B cell (primary cell): ENCODE results near the gene FREM2. TPM values are rescaled to one million over a fixed set of nuclear protein-coding genes. Genes with fewer than 3 reads are reported as not detected.

Source experiments
- ATAC-seq: fragments of 200-7000 bp; cut with Tn5 transposase; one replicate; pipeline ENCODE4 v1.10.0; 2021; ENCODE audit warnings: low read depth, mild to moderate bottlenecking, moderate number of reproducible peaks, moderate library complexity
- CTCF ChIA-PET: fragments of 350-600 bp; sonication (Branson Sonifier 250); formaldehyde crosslinking; loops from one replicate; lab custom pipeline; 2021; ENCODE audit warnings: antibody characterized with exemption, inconsistent platforms; lab: Charles Lee
- POLR2A ChIA-PET: fragments of 350-600 bp; sonication (Branson Sonifier 250); formaldehyde crosslinking; loops from one replicate; lab custom pipeline; 2021; ENCODE audit warnings: antibody characterized with exemption; lab: Charles Lee
- DNase-seq: peaks from one replicate; pipeline ENCODE4 v3.0.0; 2013
- H2AFZ ChIP-seq: 2 replicates; pipeline ENCODE4 v1.6.1; 2012; ENCODE audit warnings: mild to moderate bottlenecking, low read depth, low read length; ENCODE audit not compliant: insufficient read depth, poor library complexity, severe bottlenecking
- H3K27ac ChIP-seq, 2 donors: 1 replicate in 1 of 2; 2 replicates in 1 of 2; pipeline ENCODE4 v1.5.1; 2012 to 2013; ENCODE audit warnings: low read length in 2 of 2, mild to moderate bottlenecking in 2 of 2, moderate library complexity in 1 of 2
- H3K27me3 ChIP-seq, 4 experiments: fragments of 200-600 bp in 1 of 4; sonication (generic) in 1 of 4; replicated peaks in 1 of 4; 1 replicate in 2 of 4; 2 replicates in 2 of 4; pipeline versions ENCODE4 v1.6.1 to v1.7.0; 2013 to 2016; ENCODE audit warnings: low read length in 3 of 4, mild to moderate bottlenecking in 2 of 4, mixed read lengths in 1 of 4, moderate library complexity in 1 of 4; ENCODE audit not compliant: insufficient read depth in 4 of 4, control insufficient read depth in 3 of 4; ENCODE audit errors: control extremely low read depth in 1 of 4
- H3K36me3 ChIP-seq, 2 experiments: replicated peaks in 1 of 2; 1 replicate in 1 of 2; 2 replicates in 1 of 2; pipeline versions ENCODE4 v1.6.1 to v1.7.1; 2013; ENCODE audit warnings: low read length in 1 of 2; ENCODE audit not compliant: insufficient read depth in 2 of 2, control insufficient read depth in 1 of 2; ENCODE audit errors: control extremely low read depth in 1 of 2, extremely low read depth in 1 of 2
- H3K4me1 ChIP-seq, 2 donors: fragments of 200-600 bp in 1 of 2; sonication (generic) in 1 of 2; 1 replicate in 1 of 2; 2 replicates in 1 of 2; pipeline versions ENCODE4 v1.5.1 to v1.6.1; 2013 to 2017; ENCODE audit warnings: low read length in 2 of 2; ENCODE audit not compliant: control insufficient read depth in 2 of 2, insufficient read depth in 2 of 2
- H3K4me2 ChIP-seq: replicated peaks from 2 replicates; pipeline ENCODE3; 2012; ENCODE audit warnings: mild to moderate bottlenecking, low read depth, low read length; ENCODE audit not compliant: poor library complexity, severe bottlenecking
- H3K4me3 ChIP-seq, 5 experiments: fragments of 200-600 bp in 1 of 5; sonication (generic) in 1 of 5; 1 replicate in 3 of 5; 2 replicates in 2 of 5; pipeline versions ENCODE4 v1.5.1 to v1.7.0; 2011 to 2016; ENCODE audit warnings: low read length in 4 of 5, mild to moderate bottlenecking in 4 of 5, low read depth in 2 of 5, control low read depth in 1 of 5, moderate library complexity in 1 of 5; ENCODE audit not compliant: insufficient read depth in 1 of 5; ENCODE audit errors: control extremely low read depth in 1 of 5, extremely low read depth in 1 of 5
- H3K79me2 ChIP-seq: fragments of 200-600 bp; sonication (generic); one replicate; pipeline ENCODE4 v1.6.0; 2016; ENCODE audit warnings: low read length; ENCODE audit not compliant: control insufficient read depth, insufficient read depth
- H3K9ac ChIP-seq: fragments of 200-600 bp; sonication (generic); 2 replicates; pipeline ENCODE4 v1.6.1; 2017; ENCODE audit warnings: mild to moderate bottlenecking, low read length, moderate library complexity
- H3K9me3 ChIP-seq, 3 donors: one replicate each; pipeline versions ENCODE4 v1.6.1 to v1.7.1; 2013; ENCODE audit warnings: low read length in 2 of 3; ENCODE audit not compliant: control insufficient read depth in 2 of 3, insufficient read depth in 1 of 3; ENCODE audit errors: control extremely low read depth in 1 of 3
- H4K20me1 ChIP-seq: 2 replicates; pipeline ENCODE4 v1.6.0; 2012; ENCODE audit warnings: mild to moderate bottlenecking, low read length; ENCODE audit not compliant: insufficient read depth, control insufficient read depth, poor library complexity, severe bottlenecking
- H3K27ac Mint-ChIP-seq: one replicate; pipeline ENCODE4 v1.8.0; 2021; ENCODE audit warnings: mixed read lengths
- H3K27me3 Mint-ChIP-seq: one replicate; pipeline ENCODE4 v1.8.0; 2021; ENCODE audit warnings: mixed read lengths
- H3K4me1 Mint-ChIP-seq: one replicate; pipeline ENCODE4 v1.8.0; 2021; ENCODE audit warnings: mixed read lengths
- H3K4me3 Mint-ChIP-seq: one replicate; pipeline ENCODE4 v1.8.0; 2021; ENCODE audit warnings: mixed read lengths
- H3K9me3 Mint-ChIP-seq: one replicate; pipeline ENCODE4 v1.8.0; 2022; ENCODE audit warnings: mixed read lengths; ENCODE audit not compliant: insufficient read depth
- CTCF ChIP-seq: fragments of 200-600 bp; IDR thresholded peaks from one replicate; pipeline ENCODE4 v1.8.0; 2022; ENCODE audit warnings: antibody characterized with exemption, mild to moderate bottlenecking
- EZH2 ChIP-seq: IDR thresholded peaks from 2 replicates; pipeline ENCODE4 v1.6.1; 2012; ENCODE audit warnings: borderline replicate concordance, low read depth, mild to moderate bottlenecking, moderate library complexity, low read length; ENCODE audit not compliant: insufficient read depth, poor library complexity, severe bottlenecking
- WGBS: methylation state at CpG from one replicate; pipeline ENCODE4 v1.1.5; 2013; ENCODE audit warnings: missing lambda C conversion rate; ENCODE audit not compliant: insufficient coverage; 5-methylcytosine and 5-hydroxymethylcytosine counted together
- intact Hi-C: fragments of 100-400 bp; cut with micrococcal nuclease; formaldehyde crosslinking; loops from one replicate; pipeline ENCODE4 v1.10.0; 2022
- polyA plus RNA-seq: library from polyadenylated mRNA; depleted of rRNA; stranded (reverse); fragments of >200 nt; gene quantifications from 2 replicates; pipeline ENCODE4 v1.2.3, GENCODE V29; 2012
- total RNA-seq, 2 donors: library from RNA; stranded (reverse); fragments of 120-200 nt in 1 of 2; gene quantifications; 1 replicate in 1 of 2; 2 replicates in 1 of 2; pipeline versions ENCODE4 v1.2.3 to v1.2.4, GENCODE V29; 2013 to 2022

Gene FREM2
- total and polyA plus RNA-seq, 2 donors (not counting 1 experiment from before 2014, with no cell fraction given): not detected

GRCh38 chr13:38819053-38819452 lies 132.2 kb downstream of the FREM2 start:
- H3K27me3 Mint-ChIP-seq: no peaks in the 10 kb centered on the region
- intact Hi-C loops: no loop called here
- Histone ChIP-seq H3K36me3 (no peaks in the 10 kb centered on the region), H4K20me1 (no peaks in the 10 kb centered on the region), H3K9me3 (no peaks in the 10 kb centered on the region), H3K4me1 (no peaks in the 10 kb centered on the region), H3K9ac (no peak overlapping the region), H2AFZ (no peak overlapping the region), H3K27ac (no peak overlapping the region), H3K4me3 (no peak overlapping the region), H3K27me3 (no peaks in the 10 kb centered on the region), H3K79me2 (no peaks in the 10 kb centered on the region), H3K4me2 (no peak overlapping the region)
- ATAC-seq (no peak), DNase-seq (no peak)
- no peaks in the 10 kb centered on the region for H3K9me3 Mint-ChIP-seq
- ChIA-PET POLR2A (no interaction called here), CTCF (no interaction called here)
- no peak for TF ChIP-seq CTCF
- no peak for TF ChIP-seq EZH2
- H3K4me3 Mint-ChIP-seq: no peak overlapping the region
- 83% methylated on average over 1 of the region's 1 CpG for WGBS
- H3K4me1 Mint-ChIP-seq: no peaks in the 10 kb centered on the region
- H3K27ac Mint-ChIP-seq: no peak overlapping the region

GRCh38 chr13:38819596-38819995 lies 132.7 kb downstream of the FREM2 start:
- Histone ChIP-seq H3K4me3 (no peak overlapping the region), H3K27ac (no peak overlapping the region), H3K4me2 (no peak overlapping the region), H3K9ac (no peak overlapping the region), H3K9me3 (no peaks in the 10 kb centered on the region), H3K27me3 (no peaks in the 10 kb centered on the region), H4K20me1 (no peaks in the 10 kb centered on the region), H3K4me1 (no peaks in the 10 kb centered on the region), H2AFZ (no peak overlapping the region), H3K36me3 (no peaks in the 10 kb centered on the region), H3K79me2 (no peaks in the 10 kb centered on the region)
- no peaks in the 10 kb centered on the region for H3K4me1 Mint-ChIP-seq
- CTCF ChIA-PET: no interaction called here
- TF ChIP-seq EZH2 (no peak), CTCF (no peak)
- POLR2A ChIA-PET: no interaction called here
- DNase-seq (no peak), ATAC-seq (no peak)
- H3K4me3 Mint-ChIP-seq: no peak overlapping the region
- intact Hi-C loops: no loop called here
- no CpG with 5 or more reads among the region's 2 CpGs for WGBS
- no peaks in the 10 kb centered on the region for H3K9me3 Mint-ChIP-seq
- H3K27ac Mint-ChIP-seq: no peak overlapping the region
- H3K27me3 Mint-ChIP-seq: no peaks in the 10 kb centered on the region
